RWPE1 (cell line): ENCODE measurements around the gene TSPAN14.

ENCODE experiments used
- CTCF ChIA-PET: fragments of 350-600 bp; sonication (Branson Sonifier 250); formaldehyde crosslinking; extraction: SDS; loops from one replicate; lab custom pipeline; 2021; lab: Yijun Ruan, JAX
- POLR2A ChIA-PET: fragments of 400-600 bp; formaldehyde crosslinking; extraction: SDS; loops from one replicate; lab custom pipeline; 2020; ENCODE audit warnings: antibody characterized with exemption; ENCODE audit not compliant: low non-redundant PET; lab: Yijun Ruan, JAX
- DNase-seq: peaks from one replicate; pipeline ENCODE4 v3.0.0; 2012; ENCODE audit warnings: low spot score
- H3K27ac ChIP-seq: fragments of 450-650 bp; 2 replicates; pipeline ENCODE4 v1.5.1; 2017
- CTCF ChIP-seq: fragments of 450-650 bp; conservative IDR thresholded peaks from 2 replicates; pipeline ENCODE4 v1.5.1; 2017; ENCODE audit warnings: low read depth, mild to moderate bottlenecking

TSPAN14 gene

GRCh38 chr10:80581469-80581835 is 127.3 kb downstream of the TSPAN14 start:
- no peak for TF ChIP-seq CTCF
- POLR2A ChIA-PET = no interaction called here
- no peak for DNase-seq
- no peak overlapping the region for H3K27ac ChIP-seq
- CTCF ChIA-PET = no interaction called here

- DNase-seq = no peak
- TF ChIP-seq CTCF = no peak
- POLR2A ChIA-PET = no interaction called here
- CTCF ChIA-PET = no interaction called here
- H3K27ac ChIP-seq = no peak overlapping the region
Measured at GRCh38 chr10:80582286-80582960, 128.3 kb downstream of the TSPAN14 start.
